GM12872 (cell line): ENCODE results near the gene YARS2.
A peak's percentile ranks its signal among the peaks of the same experiment; 100 is the strongest.

ENCODE experiments used
- TF ChIP-seq, protein P1 (sequence below): IDR thresholded peaks from 3 replicates; pipeline ENCODE4 v1.5.1; 2011; ENCODE audit warnings: low read depth, mild to moderate bottlenecking, low read length, moderate library complexity; ENCODE audit not compliant: insufficient read depth

The YARS2 gene

DNA sequence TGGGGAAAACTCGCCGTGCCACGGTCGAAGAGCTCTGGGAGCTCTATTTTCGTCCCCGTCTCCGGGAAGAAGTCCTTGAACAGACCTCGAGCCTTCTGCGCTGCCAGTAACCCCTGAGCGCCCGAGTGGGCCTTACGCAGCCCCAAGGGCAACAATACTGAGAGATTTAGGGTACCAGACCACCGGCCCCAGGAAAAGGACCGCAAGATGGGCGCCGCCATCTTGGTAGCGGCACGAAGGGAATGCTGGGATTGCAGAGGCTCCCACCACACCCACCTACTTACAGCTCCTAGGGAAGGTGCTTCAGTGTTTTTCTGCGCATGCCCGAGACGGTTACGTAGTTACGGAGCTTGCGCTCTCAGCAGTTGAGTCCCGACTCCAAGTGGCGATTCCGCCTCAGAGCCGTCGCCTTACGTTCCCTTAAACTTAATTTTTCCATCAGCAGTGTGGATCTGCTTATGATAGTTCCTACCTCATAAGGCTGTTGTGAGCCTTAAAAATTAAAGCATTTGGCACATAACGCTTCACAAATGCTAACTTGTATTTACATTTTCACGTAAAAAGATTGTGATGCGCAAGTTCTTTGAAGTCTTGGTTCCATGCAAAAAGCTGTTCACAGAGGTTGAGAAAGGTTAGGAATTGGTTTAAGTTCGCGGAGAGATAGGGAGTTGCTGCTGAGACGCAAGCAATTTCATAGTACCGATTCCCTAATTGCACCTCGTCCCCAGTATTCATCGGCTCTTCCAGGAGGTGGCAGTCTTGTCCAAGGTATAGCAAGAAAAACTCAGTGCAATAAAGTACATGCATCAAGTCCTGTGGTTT, at the start of gene YARS2:
YARS2 (minus strand) TSS at position 244 of the 822 bp plus-strand sequence; CDS start at position 221, 23 bp downstream.
- TF ChIP-seq, protein P1, sequence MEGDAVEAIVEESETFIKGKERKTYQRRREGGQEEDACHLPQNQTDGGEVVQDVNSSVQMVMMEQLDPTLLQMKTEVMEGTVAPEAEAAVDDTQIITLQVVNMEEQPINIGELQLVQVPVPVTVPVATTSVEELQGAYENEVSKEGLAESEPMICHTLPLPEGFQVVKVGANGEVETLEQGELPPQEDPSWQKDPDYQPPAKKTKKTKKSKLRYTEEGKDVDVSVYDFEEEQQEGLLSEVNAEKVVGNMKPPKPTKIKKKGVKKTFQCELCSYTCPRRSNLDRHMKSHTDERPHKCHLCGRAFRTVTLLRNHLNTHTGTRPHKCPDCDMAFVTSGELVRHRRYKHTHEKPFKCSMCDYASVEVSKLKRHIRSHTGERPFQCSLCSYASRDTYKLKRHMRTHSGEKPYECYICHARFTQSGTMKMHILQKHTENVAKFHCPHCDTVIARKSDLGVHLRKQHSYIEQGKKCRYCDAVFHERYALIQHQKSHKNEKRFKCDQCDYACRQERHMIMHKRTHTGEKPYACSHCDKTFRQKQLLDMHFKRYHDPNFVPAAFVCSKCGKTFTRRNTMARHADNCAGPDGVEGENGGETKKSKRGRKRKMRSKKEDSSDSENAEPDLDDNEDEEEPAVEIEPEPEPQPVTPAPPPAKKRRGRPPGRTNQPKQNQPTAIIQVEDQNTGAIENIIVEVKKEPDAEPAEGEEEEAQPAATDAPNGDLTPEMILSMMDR: peak; percentile 69

DNA sequence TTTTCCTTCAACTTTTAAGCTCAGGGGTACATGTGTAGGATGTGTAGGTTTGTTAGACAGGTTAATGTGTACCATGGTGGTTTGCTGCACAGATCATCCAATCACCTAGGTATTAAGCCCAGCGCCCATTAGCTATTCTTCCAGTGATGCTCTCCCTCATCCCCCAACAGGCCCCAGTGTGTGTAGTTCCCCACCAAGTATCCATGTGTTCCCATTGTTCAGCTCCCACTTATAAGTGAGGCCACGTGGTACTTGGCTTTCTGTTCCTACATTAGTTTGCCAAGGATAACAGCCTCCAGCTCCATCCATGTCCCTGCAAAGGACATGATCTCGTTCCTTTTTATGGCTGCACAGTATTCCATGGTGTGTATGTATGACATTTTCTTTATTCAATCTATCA, 48.6 kb upstream of the YARS2 start:
- TF ChIP-seq, protein P1: no peak

DNA sequence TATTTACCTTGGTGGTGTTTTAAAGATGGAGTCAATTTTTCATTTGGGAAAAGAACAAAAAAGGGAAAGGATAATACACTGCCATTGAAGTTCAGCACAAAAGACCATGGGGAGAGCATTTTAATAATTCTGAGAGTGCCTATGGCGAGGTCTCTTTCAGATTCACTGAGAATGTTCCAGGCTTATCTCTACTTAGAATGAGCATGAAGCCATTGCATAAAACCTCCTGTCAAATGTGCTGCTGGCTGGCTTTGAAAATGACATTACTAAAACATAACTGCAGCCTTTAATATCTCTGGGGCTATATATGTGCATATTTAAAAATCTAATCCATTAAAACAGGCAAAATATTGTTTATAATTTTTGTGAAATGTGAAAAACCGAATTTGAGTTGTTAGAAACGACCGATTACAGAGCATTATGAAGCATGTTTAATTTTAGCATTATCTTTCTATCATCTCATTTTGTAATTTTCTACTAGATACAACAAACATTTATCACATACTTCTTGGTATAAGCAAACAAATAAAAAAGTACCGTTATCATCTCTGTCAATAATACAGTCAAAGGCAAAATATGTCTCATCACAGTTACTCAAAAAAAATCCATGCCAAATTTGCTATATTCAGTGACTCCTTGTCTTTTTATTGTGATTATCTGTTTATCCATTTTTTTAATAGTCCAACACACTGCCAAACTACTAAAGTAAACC, 45.7 kb upstream of the YARS2 start:
- TF ChIP-seq, protein P1: no peak

GRCh38 chr12:32794281-32794680, 38.6 kb upstream of the YARS2 start:
- TF ChIP-seq, protein P1: no peak

DNA sequence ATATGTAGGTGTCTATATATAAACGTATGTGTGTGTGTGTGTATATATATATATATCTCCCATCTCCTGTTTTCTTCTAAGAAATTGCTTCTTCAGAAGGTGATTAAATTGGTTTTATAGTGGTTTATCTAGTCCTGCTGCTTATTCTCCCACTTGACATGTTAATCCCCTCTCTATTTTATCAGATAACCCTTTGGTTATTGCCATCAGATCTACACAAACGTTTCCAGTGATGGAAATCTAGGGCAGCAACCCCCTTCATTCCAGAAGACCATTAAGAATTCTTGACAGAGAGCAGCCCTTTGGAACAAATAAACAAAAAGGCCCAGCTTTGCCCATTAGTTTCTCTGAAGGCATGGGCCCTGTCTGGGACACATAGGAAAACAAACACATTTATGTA, 34.2 kb upstream of the YARS2 start:
- TF ChIP-seq, protein P1: no peak

GRCh38 chr12:32789446-32789845, 33.7 kb upstream of the YARS2 start:
- TF ChIP-seq, protein P1: no peak

- TF ChIP-seq, protein P1: no peak
Observed at GRCh38 chr12:32788405-32788804, 32.7 kb upstream of the YARS2 start.
